GM04504 (cell line): ENCODE results near the gene COL8A1.

Source experiments
- DNase-seq: peaks from one replicate; pipeline ENCODE4 v3.0.0-alpha.2; 2012; ENCODE audit warnings: low read depth

Gene COL8A1

GRCh38 chr3:99639579-99639978 lies 1.2 kb downstream of the COL8A1 start:
- no peak for DNase-seq

GRCh38 chr3:99640214-99640851 lies 1.9 kb downstream of the COL8A1 start:
- no peak for DNase-seq

- no peak for DNase-seq
Observed at GRCh38 chr3:99641480-99641879, 3.1 kb downstream of the COL8A1 start.

- no peak for DNase-seq
Observed at GRCh38 chr3:99641982-99642381, 3.6 kb downstream of the COL8A1 start.

GRCh38 chr3:99644017-99644416 lies 5.6 kb downstream of the COL8A1 start:
- no peak for DNase-seq

GRCh38 chr3:99644746-99645145 lies 6.4 kb downstream of the COL8A1 start:
- no peak for DNase-seq

GRCh38 chr3:99645277-99646106 lies 7.1 kb downstream of the COL8A1 start:
- DNase-seq = no peak

- DNase-seq = no peak
Observed at GRCh38 chr3:99646107-99646435, 7.7 kb downstream of the COL8A1 start.

GRCh38 chr3:99647081-99647480 lies 8.7 kb downstream of the COL8A1 start:
- DNase-seq = no peak

- DNase-seq = no peak
Observed at GRCh38 chr3:99648101-99648500, 9.7 kb downstream of the COL8A1 start.

- DNase-seq = no peak
Observed at GRCh38 chr3:99648516-99648915, 10.1 kb downstream of the COL8A1 start.

- peak; percentile 64 for DNase-seq
Observed at GRCh38 chr3:99651531-99651930, 13.1 kb downstream of the COL8A1 start.

GRCh38 chr3:99656624-99657023 lies 18.2 kb downstream of the COL8A1 start:
- DNase-seq = no peak

GRCh38 chr3:99658274-99658673 lies 19.9 kb downstream of the COL8A1 start:
- DNase-seq = no peak

GRCh38 chr3:99659032-99659431 lies 20.6 kb downstream of the COL8A1 start:
- peak; percentile 95 for DNase-seq

GRCh38 chr3:99659951-99660350 lies 21.6 kb downstream of the COL8A1 start:
- DNase-seq = no peak

- no peak for DNase-seq
Observed at GRCh38 chr3:99662838-99663570, 24.6 kb downstream of the COL8A1 start.

- DNase-seq = no peak
Observed at GRCh38 chr3:99663977-99664376, 25.6 kb downstream of the COL8A1 start.

GRCh38 chr3:99665017-99665416 lies 26.6 kb downstream of the COL8A1 start:
- no peak for DNase-seq

- no peak for DNase-seq
Observed at GRCh38 chr3:99666201-99666600, 27.8 kb downstream of the COL8A1 start.

- no peak for DNase-seq
Observed at GRCh38 chr3:99668044-99668443, 29.6 kb downstream of the COL8A1 start.

- no peak for DNase-seq
Observed at GRCh38 chr3:99669879-99670555, 31.6 kb downstream of the COL8A1 start.

GRCh38 chr3:99670556-99670950 lies 32.2 kb downstream of the COL8A1 start:
- no peak for DNase-seq
